Activated naive CD8-positive, alpha-beta T cell treated with anti-CD3 and anti-CD28 coated beads, Interleukin-2, amount 10 ng/mL, durations not matched to agents 7 days and 5 days (primary cell): ENCODE results near the gene ARMS2. TPM values are rescaled to one million over a fixed set of nuclear protein-coding genes. Genes with fewer than 3 reads are reported as not detected.
A peak's percentile ranks its signal among the peaks of the same experiment; 100 is the strongest.

Source experiments
- ATAC-seq: fragments of 150-1000 bp; cut with Tn5 transposase; one replicate; pipeline ENCODE4 v1.10.0; 2021; ENCODE audit warnings: low read depth, moderate library complexity
- POLR2A ChIA-PET: fragments of 350-600 bp; sonication (Branson Sonifier 250); formaldehyde crosslinking; loops from one replicate; lab custom pipeline; 2021; ENCODE audit warnings: antibody characterized with exemption; lab: Charles Lee
- DNase-seq: peaks from one replicate; pipeline ENCODE4 v3.0.0; 2021
- H3K27ac Mint-ChIP-seq: one replicate; pipeline ENCODE4 v1.8.0; 2022; ENCODE audit warnings: mild to moderate bottlenecking, mixed read lengths
- H3K27me3 Mint-ChIP-seq: one replicate; pipeline ENCODE4 v1.8.0; 2022; ENCODE audit warnings: mild to moderate bottlenecking, moderate library complexity, mixed read lengths
- H3K36me3 Mint-ChIP-seq: one replicate; pipeline ENCODE4 v1.8.0; 2021; ENCODE audit warnings: mild to moderate bottlenecking, mixed read lengths
- H3K4me1 Mint-ChIP-seq: one replicate; pipeline ENCODE4 v1.8.0; 2021; ENCODE audit warnings: mixed read lengths
- H3K4me3 Mint-ChIP-seq: one replicate; pipeline ENCODE4 v1.8.0; 2022; ENCODE audit warnings: mild to moderate bottlenecking, moderate library complexity, mixed read lengths
- H3K9me3 Mint-ChIP-seq: one replicate; pipeline ENCODE4 v1.8.0; 2021; ENCODE audit warnings: mixed read lengths
- total RNA-seq, 2 experiments: library from RNA; stranded (reverse); gene quantifications; one replicate each; pipeline ENCODE4 v1.2.3, GENCODE V29; 2021

ARMS2 gene
- total RNA-seq, 2 experiments from 2014 or later: not detected

DNA sequence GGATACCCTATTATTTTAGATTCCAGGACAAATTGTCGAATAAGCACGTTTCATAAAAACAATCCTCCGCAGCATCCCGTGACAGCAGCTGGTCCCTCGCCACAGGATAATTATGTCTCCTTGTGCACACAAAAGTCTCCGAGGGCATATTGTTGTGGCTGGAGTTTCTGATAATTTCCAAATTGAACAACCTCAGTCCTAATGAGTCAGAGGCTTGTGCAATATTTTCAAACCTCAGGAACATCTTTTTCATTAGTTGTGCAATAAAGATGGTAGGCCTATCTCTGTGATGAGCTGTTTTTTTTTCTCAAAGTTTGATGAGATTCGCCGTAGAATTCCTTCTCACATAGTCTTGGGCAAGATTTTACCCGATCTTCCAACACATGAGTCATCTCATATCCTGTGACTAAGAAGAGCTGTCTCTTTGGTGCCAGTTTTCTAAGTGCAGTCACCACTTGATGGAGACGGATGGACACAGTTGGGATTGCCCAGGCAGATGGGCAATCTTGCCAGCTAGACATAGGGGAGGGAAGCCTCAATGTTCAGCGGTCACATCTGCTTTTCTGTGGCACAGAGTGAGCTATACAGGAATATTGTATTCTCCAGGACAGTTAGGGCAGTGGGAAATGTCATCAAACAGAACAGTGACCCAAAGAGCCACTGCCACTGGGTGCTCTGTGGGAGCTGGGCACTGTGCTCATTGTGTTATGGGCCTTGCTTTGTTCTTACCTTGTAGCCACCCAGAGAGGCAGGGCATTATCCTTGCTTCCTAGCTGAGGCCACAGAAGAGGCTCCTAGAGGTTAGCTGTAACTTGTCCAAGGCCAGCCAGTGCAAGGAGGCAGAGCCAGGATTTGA, 14.7 kb downstream of the ARMS2 start:
- Mint-ChIP-seq H3K36me3 (no peaks in the 10 kb centered on the region), H3K27me3 (peaks cover 50% of the 10 kb centered on the region), H3K9me3 (no peaks in the 10 kb centered on the region), H3K27ac (no peak overlapping the region), H3K4me1 (peaks cover 4% of the 10 kb centered on the region), H3K4me3 (no peak overlapping the region)
- no peak for ATAC-seq
- no peak for DNase-seq
- POLR2A ChIA-PET: interaction anchor here (0.7 kb wide), 1 partner anchor 19 kb away, joined by 3 read pairs; no protein-coding TSS in a partner anchor

DNA sequence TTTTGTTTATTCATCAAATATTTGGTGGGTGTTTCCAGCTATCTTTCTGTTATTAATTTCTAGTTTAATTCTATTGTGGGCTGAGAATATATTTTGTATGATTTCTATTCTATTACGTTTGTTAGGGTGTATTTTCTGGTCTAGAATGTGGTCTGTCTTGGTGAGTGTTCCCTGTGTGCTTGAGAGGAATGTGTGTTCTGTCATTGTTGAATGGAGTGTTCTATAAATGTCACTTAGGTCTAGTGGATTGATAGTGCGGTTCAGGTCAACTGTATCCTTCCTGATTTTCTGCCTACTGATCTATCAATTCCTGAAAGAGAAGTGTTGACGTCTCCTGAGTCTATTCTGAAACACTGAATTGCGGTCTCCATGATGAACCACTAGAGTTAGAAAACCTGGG, 15.4 kb downstream of the ARMS2 start:
- ATAC-seq: no peak
- no peaks in the 10 kb centered on the region for H3K36me3 Mint-ChIP-seq
- no peak overlapping the region for H3K27ac Mint-ChIP-seq
- H3K4me3 Mint-ChIP-seq: no peak overlapping the region
- H3K4me1 Mint-ChIP-seq: peaks cover 10% of the 10 kb centered on the region
- POLR2A ChIA-PET: no interaction called here
- DNase-seq: no peak
- peaks cover 43% of the 10 kb centered on the region for H3K27me3 Mint-ChIP-seq
- no peaks in the 10 kb centered on the region for H3K9me3 Mint-ChIP-seq

DNA sequence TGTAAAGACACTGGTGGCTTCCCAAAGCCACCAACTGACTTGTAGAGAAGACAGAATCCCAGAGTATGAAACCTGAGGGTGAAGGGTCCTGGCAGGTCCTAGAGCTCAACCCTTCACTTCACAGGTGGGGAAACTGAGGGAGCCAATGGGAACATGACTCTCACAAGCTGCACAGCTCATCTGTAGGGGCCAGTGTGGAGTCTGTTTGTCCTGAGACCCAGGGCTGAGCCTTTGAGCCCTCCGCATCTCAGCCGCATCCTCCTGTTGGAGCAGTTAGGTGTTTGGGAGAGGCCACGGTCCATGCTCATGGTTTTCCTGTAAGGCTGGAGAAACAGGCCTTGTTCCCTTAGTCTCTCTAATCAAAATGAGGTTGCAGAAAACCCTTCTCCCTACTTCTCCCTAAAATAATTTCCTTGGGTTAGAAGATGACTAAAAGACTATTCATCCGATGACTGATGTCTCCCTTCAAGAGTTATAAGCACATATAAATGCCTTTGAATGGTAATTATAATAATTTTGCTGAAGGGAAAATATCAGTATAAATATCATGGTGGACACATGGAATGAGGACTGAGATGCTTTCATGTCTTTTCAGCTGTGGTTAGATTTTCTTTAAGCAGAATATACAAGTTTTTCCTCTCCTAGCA, 17.2 kb downstream of the ARMS2 start:
- Mint-ChIP-seq H3K27me3 (peaks cover 35% of the 10 kb centered on the region), H3K4me1 (peaks cover 10% of the 10 kb centered on the region), H3K4me3 (no peak overlapping the region), H3K36me3 (no peaks in the 10 kb centered on the region), H3K9me3 (no peaks in the 10 kb centered on the region), H3K27ac (no peak overlapping the region)
- DNase-seq (no peak), ATAC-seq (no peak)
- POLR2A ChIA-PET: no interaction called here

DNA sequence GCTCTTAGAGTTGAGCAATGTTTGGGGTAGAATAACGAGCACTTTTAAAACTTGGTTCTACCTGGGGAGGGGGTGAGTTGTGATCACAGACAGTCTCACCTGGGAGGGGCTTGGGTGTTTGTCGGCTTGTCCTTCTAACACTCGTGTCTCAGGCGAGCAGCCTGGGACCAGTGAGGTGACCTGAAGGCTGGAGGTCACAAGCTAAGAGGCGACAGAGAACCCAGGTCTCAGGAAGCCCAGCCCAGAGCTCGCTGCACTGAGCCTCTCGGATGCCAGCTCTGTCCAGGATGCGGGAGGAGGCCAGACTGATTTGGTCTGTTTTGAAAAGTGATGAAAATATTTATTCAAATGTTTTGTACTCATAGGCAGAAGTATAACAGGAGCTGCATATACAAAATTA, 18.7 kb downstream of the ARMS2 start:
- ATAC-seq: no peak
- no peak overlapping the region for H3K27ac Mint-ChIP-seq
- peaks cover 10% of the 10 kb centered on the region for H3K4me1 Mint-ChIP-seq
- H3K27me3 Mint-ChIP-seq: peaks cover 25% of the 10 kb centered on the region
- POLR2A ChIA-PET: interaction anchor here (0.7 kb wide), 1 partner anchor 18 kb away, joined by 3 read pairs; no protein-coding TSS in a partner anchor
- no peak overlapping the region for H3K4me3 Mint-ChIP-seq
- no peaks in the 10 kb centered on the region for H3K9me3 Mint-ChIP-seq
- no peak for DNase-seq
- H3K36me3 Mint-ChIP-seq: no peaks in the 10 kb centered on the region

DNA sequence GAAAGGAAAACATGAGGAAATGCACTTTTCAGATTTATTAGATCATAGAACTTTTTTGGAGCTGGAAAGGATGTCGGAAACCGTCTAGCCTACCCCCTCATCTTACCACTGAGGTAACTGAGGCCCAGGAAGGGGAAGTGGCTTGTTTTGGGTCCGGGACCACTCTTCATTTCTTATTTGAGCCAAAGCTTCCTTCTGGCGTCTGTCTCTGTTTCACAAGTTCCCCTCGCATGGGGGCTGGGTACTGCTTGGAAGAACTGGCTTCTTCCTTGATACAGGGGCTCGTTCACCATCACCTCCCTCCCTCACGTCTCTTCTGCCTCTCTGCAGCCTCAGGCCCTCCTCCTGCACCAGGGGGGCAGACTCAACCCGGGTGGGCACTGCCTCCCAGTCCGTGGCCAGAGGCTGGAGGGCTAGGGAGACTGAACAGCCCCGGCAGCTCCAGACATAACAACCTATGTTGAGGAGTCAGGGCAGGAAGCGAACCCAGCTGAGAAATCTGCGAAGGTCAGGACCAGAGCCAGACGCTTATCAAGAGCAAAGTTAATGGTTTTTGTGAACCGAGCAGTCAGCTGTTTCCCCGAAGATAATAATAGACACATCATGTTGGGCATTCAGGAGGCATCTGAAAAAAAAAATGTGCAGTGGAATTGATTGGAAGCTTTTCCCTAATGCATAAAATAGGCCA, 19.8 kb downstream of the ARMS2 start:
- H3K4me1 Mint-ChIP-seq: peaks cover 10% of the 10 kb centered on the region
- peaks cover 23% of the 10 kb centered on the region for H3K27me3 Mint-ChIP-seq
- H3K4me3 Mint-ChIP-seq: peak overlapping the region; percentile 37
- no peaks in the 10 kb centered on the region for H3K36me3 Mint-ChIP-seq
- ATAC-seq: no peak
- H3K27ac Mint-ChIP-seq: no peak overlapping the region
- POLR2A ChIA-PET: no interaction called here
- H3K9me3 Mint-ChIP-seq: no peaks in the 10 kb centered on the region
- DNase-seq: no peak

DNA sequence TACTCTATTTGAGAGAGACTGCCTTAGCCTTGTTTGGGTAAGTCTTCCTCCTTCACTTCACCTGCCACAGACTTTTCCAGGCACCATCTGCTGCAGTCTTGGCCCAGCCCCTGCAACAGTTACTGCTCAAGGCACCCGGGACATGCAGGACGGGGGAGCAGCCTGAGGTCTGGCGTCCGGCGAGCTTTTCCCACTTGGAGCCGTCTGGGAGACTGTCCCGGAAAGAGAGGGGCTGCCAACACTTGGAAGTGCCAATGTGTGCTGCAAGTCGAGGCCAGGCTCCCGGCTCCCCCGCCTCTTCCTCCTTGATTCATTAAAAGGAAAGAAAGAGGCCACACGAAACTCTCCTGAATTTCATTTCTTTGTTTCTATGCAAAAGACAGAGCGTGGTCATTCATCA, 20.6 kb downstream of the ARMS2 start:
- Mint-ChIP-seq H3K27me3 (peaks cover 23% of the 10 kb centered on the region), H3K36me3 (no peaks in the 10 kb centered on the region), H3K9me3 (no peaks in the 10 kb centered on the region), H3K4me1 (peaks cover 10% of the 10 kb centered on the region), H3K4me3 (no peak overlapping the region), H3K27ac (no peak overlapping the region)
- ATAC-seq (no peak), DNase-seq (no peak)
- POLR2A ChIA-PET: no interaction called here

DNA sequence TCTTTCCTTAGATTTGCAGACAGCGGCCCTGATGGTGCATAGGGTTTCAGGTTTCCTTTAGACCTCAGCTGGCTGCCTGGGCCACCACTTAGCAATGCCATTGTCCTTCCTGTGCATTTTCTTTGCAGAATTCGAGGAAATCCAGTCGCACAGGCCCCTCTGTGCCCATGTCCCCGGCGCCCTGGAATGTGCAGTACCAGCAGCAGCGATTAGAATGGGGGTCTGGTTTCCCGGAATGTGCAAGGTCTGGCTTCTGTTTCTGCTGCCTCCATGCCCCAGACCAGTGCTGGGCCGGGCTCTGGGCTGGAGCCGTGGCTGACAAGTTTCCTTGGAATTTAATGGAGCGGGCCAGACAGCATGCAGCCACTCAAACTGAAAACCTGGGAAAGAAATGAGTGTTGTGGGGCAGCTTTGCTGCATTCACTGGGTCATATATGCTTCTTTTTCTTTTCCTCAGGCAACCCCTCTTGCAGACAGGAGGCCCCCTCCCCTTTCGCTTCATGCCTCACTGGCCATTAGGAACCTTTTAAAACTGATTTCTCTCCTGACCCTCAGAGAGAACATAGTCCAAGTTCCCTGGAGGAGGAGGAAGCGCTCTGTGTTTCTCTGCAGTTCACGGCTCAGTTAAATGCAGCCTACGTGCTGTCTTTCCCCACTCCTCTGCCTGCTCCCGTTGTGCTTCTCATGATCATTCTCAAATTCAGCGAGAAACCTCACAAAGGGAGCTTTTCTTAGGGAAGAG, 21.3 kb downstream of the ARMS2 start:
- no peaks in the 10 kb centered on the region for H3K36me3 Mint-ChIP-seq
- POLR2A ChIA-PET: no interaction called here
- ATAC-seq (no peak), DNase-seq (no peak)
- no peaks in the 10 kb centered on the region for H3K9me3 Mint-ChIP-seq
- no peak overlapping the region for H3K4me3 Mint-ChIP-seq
- H3K27me3 Mint-ChIP-seq: peaks cover 20% of the 10 kb centered on the region
- H3K27ac Mint-ChIP-seq: no peak overlapping the region
- peaks cover 10% of the 10 kb centered on the region for H3K4me1 Mint-ChIP-seq

DNA sequence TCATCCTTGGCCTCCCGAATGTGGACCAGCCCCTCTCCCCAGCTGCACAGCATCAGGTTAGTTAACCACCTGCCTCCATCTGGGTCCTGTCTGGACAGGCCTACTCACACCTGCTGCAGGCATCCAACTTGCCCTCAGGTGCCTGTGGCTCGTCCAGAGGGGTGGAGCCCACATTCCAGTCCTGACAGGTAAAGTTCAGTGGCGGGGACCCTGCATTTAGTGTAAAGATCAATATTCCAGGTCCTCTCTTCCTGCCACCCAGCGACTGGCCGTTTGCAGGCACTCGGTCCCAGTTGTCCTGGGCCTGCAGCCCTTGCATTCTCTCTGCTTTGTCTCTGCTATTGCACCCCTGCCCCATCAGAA, 21.9 kb downstream of the ARMS2 start:
- no peaks in the 10 kb centered on the region for H3K36me3 Mint-ChIP-seq
- no peak overlapping the region for H3K27ac Mint-ChIP-seq
- H3K9me3 Mint-ChIP-seq: no peaks in the 10 kb centered on the region
- POLR2A ChIA-PET: no interaction called here
- ATAC-seq (no peak), DNase-seq (no peak)
- no peak overlapping the region for H3K4me3 Mint-ChIP-seq
- peaks cover 10% of the 10 kb centered on the region for H3K4me1 Mint-ChIP-seq
- peaks cover 19% of the 10 kb centered on the region for H3K27me3 Mint-ChIP-seq

DNA sequence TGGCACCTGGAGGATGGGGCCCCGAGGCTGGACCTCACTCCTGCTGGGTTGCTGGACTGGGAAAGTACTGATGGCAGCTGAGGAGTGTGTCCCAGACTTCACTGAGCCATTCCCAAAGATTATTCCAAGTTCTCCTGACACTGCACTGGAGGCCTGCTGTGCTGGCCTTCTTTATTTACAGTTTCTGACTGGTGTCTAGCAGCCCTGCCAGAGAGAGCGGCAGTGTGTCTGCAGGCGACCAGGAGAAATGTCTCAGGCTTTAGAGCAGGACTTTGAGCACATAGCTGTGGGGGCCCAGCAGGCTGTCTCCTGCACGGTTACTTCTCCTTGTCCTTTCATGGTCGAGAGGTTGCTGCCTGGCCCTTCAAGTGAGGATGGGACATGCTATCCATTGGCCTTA, 23.0 kb downstream of the ARMS2 start:
- H3K27me3 Mint-ChIP-seq: peaks cover 22% of the 10 kb centered on the region
- H3K27ac Mint-ChIP-seq: no peak overlapping the region
- no peaks in the 10 kb centered on the region for H3K36me3 Mint-ChIP-seq
- POLR2A ChIA-PET: interaction anchor here (0.7 kb wide), 1 partner anchor 13 kb away, joined by 4 read pairs; no protein-coding TSS in a partner anchor
- peaks cover 2% of the 10 kb centered on the region for H3K9me3 Mint-ChIP-seq
- DNase-seq (no peak), ATAC-seq (no peak)
- peaks cover 10% of the 10 kb centered on the region for H3K4me1 Mint-ChIP-seq
- no peak overlapping the region for H3K4me3 Mint-ChIP-seq

DNA sequence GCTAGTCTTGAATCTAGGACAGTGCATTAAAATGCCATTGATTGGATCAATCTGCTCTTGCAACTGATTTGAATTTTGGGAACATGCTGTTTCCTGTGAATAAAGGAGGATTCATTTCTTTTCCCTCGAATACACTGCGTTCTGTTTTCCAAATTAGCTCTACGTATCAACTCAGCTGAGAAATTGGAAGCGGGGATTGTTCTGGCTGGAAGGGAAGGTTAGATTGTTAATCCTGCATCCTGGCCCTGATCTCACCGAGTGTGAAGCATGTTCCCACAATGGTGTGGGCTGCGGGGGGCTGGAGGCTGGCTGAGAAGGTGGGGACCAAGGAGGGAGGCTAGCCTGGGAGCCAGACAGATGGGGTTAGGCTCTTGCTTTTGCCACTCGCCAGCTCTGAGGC, 24.5 kb downstream of the ARMS2 start:
- ATAC-seq: no peak
- peaks cover 2% of the 10 kb centered on the region for H3K9me3 Mint-ChIP-seq
- H3K4me3 Mint-ChIP-seq: no peak overlapping the region
- peaks cover 14% of the 10 kb centered on the region for H3K27me3 Mint-ChIP-seq
- no peak for DNase-seq
- no peak overlapping the region for H3K27ac Mint-ChIP-seq
- POLR2A ChIA-PET: no interaction called here
- no peaks in the 10 kb centered on the region for H3K36me3 Mint-ChIP-seq
- peaks cover 7% of the 10 kb centered on the region for H3K4me1 Mint-ChIP-seq

DNA sequence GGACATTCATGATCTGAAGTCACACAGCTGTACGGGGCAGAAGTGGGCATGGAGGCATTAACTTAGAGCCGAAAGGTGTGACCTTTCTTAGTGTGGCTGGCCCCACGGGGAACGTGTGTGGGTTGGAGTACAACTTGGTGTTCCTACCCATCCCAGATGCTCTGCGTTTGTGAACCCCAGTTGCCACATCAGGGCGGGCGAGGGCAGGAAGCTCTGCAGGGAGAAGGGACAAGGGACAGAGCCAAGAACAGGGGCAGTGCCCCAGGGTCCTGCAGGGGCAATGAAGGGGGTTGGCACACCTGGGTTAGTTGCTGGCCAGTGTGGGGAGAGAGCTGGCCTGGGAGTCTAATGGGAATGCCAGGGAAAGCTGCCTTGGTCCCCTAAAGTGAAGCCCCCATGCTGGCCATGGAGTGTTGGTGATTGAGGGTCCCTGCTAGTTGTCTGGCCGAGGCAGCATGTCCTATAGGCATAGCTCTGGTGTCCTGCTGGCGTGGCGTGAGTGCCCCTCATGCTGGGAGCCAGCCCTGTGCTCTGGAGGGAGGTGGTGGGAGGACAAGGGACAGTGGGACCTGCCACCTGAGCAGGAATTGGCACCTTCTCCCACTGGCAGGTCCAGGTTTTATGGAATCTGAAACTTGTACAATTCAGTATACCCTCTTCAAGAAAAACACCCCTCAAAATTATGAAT, 25.8 kb downstream of the ARMS2 start:
- peaks cover 2% of the 10 kb centered on the region for H3K9me3 Mint-ChIP-seq
- H3K4me1 Mint-ChIP-seq: no peaks in the 10 kb centered on the region
- POLR2A ChIA-PET: no interaction called here
- no peaks in the 10 kb centered on the region for H3K36me3 Mint-ChIP-seq
- DNase-seq: no peak
- no peak for ATAC-seq
- peaks cover 21% of the 10 kb centered on the region for H3K27me3 Mint-ChIP-seq
- H3K27ac Mint-ChIP-seq: no peak overlapping the region
- H3K4me3 Mint-ChIP-seq: no peak overlapping the region

DNA sequence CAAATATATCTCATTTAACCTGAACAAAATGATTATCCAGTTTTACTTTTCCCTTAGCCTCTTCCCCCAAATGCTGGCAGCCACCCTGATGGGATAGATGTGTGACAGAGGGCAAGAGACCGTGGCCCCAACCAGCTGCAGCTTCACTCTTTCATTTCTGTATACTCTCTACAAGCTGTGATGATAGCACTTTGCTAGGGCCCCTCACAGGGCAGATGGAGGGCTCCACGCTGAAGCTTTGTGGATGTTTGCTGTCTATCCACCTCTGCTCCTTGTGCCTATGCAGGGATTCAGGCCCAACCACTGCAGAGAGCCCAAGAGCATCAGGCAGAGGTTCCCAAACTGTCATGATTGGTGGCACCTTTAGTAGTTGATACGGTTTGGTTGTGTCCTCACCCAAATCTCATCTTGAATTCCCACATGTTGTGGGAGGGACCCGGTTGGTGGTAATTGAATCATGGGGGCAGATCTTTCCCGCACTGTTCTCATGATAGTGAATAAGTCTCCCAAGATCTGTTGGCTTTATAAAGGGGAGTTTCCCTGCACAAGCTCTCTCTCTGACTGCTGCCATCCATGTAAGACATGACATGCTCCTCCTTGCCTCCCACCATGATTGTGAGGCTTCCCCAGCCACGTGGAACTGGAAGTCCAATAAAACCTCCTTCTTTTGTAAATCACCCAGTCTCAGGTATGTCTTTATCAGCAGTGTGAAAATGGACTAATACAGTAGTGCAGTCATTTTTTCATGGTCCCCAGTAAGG, 27.0 kb downstream of the ARMS2 start:
- POLR2A ChIA-PET: no interaction called here
- peaks cover 2% of the 10 kb centered on the region for H3K9me3 Mint-ChIP-seq
- H3K27ac Mint-ChIP-seq: no peak overlapping the region

More for the DNA sequence above, 27.0 kb downstream of the ARMS2 start:
- H3K36me3 Mint-ChIP-seq: no peaks in the 10 kb centered on the region
- no peak for DNase-seq
- H3K4me1 Mint-ChIP-seq: no peaks in the 10 kb centered on the region
- no peak for ATAC-seq
- peaks cover 14% of the 10 kb centered on the region for H3K27me3 Mint-ChIP-seq
- no peak overlapping the region for H3K4me3 Mint-ChIP-seq
